HG03342 (cell line): ENCODE data around the gene TRIM2.
A peak's percentile ranks its signal among the peaks of the same experiment; 100 is the strongest.

Experiments used
- ATAC-seq: cut with Tn5 transposase; IDR thresholded peaks from one replicate; pipeline ENCODE4 v1.9.1; 2021; ENCODE audit warnings: mild to moderate bottlenecking, moderate library complexity; ENCODE audit not compliant: unreplicated experiment

Gene TRIM2

GRCh38 chr4:153246446-153247115 lies 42.3 kb downstream of the TRIM2 start:
- no peak for ATAC-seq

DNA sequence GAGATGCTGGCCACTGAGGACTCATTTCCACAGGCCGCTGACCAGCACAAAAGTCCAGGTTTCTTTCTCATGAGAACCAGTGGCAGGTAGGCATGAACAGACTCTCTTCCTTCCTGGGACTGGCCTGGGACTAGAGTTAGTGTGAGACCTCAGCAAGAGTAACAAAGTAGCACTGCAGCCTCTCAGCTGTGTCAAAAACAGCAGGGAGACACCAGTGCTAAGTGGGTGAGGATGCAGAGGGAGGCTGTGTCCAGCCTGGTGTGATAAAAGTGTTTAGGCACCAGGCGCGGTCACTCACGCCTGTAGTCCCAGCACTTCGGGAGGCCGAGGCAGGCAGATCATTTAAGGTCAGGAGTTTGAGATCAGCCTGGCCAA lies 42.9 kb downstream of the TRIM2 start:
- no peak for ATAC-seq

DNA sequence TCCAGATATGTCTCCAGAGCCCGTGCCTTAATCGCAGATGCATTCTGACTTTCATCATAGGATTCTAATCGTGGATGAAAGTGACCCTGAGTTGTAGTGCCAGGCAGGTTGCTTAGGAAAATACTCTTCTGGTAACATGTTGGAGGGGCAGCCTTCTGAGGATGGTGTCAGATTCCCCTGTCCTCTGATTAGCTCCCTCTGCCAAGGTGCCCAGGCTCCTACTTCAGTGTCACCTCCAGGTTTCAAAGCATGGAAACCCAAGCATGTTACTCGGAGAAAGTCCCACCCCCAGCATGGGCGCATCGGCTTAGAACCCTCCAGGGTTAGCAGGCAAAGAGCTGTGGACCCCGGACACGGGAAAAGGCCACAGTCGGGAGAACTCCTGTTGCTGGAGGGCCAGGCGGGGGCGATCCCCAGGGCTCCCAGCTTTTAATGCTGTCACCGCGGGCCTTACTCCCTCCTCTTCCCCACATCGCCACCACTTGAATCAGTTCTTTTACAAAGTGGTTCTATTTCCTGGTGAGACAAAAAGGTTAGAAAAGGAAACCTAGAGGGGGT lies 44.5 kb downstream of the TRIM2 start:
- no peak for ATAC-seq

DNA sequence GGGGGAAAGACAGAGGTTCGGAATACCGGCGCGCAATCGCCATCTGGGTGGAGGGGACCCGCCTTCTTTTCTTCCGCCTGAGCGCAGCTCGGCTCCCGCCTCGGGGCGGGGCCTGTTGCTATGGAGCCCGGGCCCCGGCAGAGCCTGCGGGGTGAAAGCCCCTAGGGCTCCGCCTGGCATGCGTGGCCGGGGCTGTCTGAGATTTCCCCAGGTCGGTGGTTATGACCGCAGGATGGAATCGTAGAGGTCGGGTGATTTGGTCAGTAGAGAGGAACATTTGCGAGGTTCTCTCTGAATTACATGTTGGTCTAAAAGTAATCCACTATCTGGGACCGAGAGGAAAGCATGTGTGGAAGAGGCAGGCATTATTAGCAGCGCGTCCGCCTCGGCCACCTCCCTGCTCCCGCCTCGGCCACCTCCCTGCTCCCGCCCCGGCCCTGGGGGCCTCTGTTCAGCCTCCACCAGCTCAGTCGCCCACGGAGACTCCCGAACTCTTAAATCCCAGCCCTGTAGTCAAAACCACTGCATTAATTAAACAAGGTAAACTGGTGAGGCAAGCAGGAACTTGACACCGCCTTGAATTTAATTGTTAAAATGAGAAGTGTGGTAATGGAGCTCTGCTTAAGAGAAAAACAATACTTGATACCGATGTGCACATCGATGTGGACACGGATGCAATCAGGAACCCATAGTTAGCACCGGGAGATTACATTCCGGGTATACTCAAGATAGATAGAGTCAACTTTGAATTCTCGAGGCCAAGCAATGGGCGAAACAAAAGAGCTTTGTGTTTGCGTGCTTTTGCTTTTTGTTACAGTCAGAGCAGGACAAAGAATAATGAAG lies 45.2 kb downstream of the TRIM2 start:
- peak; percentile 98 for ATAC-seq

DNA sequence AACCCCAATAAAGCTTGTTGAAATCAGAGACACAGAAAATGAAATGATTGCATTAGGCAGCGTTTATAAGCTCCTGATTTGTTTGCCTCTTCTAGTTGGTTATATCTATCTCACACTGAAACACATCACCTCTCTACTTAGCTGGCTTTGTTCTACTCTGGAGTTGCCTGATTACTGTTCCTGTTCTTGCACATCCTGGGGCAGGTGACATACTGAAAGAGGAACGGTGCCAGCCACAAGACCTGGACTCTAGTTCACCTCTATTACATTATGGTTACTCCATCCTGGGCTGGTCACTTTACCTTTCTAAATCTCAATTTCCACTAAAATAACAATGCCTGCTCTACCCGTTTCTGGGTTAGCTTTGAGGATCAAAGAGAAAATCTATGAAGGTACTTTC lies 47.9 kb downstream of the TRIM2 start:
- ATAC-seq, result peak; percentile 32

- no peak for ATAC-seq
These were observed 51.0 kb downstream of the TRIM2 start for GRCh38 chr4:153255233-153255632.

GRCh38 chr4:153257151-153257620 lies 52.9 kb downstream of the TRIM2 start:
- peak; percentile 72 for ATAC-seq

DNA sequence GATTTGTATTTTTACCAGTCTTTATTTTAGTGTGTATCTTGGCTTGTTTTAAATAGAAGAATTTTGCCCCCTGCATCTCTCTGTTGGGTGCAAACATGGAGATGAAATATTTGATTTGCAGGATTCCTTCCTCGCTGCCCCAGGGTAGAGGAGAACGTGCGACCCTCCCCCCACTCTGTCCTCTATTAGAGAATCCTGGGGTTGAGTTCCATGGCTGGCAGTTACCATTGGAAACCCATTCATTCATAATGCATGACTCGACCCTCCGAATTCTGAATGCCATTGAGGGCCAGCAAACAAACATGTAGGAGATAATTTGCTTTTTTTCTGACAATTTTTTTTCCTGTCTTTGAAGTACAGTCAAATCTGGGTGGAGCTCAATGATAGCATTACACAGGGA lies 53.7 kb downstream of the TRIM2 start:
- no peak for ATAC-seq

DNA sequence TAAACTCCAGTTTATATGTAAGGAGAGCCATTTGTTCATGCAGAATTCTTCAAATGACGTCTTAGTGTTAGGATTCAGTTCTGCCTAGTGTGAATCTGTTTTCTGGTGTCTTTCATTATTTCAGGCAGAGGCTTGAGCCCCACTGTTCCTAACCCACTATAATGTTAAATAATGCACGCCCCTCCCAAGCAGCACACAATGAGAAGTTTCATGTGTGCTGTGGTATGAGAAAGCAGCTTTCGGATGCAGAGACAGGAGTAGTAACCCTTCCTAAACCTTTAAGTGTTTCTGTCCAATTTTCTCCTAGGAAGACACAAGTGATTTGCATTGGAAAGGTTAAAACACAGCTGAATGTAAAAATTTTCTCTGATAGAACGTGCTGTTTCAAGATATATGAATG lies 54.5 kb downstream of the TRIM2 start:
- ATAC-seq, result no peak

- no peak for ATAC-seq
These were observed 55.4 kb downstream of the TRIM2 start for GRCh38 chr4:153259661-153260060.

GRCh38 chr4:153260132-153260531 lies 55.9 kb downstream of the TRIM2 start:
- ATAC-seq, result no peak

- ATAC-seq, result no peak
These were observed 56.5 kb downstream of the TRIM2 start for GRCh38 chr4:153260553-153261300.

DNA sequence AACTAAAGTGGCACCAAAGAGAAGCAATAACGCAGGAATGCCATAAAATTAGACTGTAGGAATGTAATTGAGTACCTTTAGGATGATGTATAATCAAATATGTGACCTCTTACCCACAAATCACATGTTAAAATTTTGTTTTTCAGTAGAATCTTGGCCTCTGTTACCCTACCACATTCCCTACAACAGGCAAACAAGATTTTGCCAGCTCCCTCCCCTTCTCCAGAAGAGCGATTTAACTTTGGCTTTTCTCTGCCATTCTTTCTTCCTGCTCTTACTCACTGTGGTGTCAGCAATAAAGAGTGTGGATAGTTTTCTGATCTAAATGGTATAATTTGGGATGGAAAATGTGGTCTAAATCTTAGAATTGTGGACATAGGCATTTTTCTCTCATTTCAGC lies 57.2 kb downstream of the TRIM2 start:
- ATAC-seq, result no peak

- ATAC-seq, result no peak
These were observed 57.7 kb downstream of the TRIM2 start for GRCh38 chr4:153261914-153262313.

DNA sequence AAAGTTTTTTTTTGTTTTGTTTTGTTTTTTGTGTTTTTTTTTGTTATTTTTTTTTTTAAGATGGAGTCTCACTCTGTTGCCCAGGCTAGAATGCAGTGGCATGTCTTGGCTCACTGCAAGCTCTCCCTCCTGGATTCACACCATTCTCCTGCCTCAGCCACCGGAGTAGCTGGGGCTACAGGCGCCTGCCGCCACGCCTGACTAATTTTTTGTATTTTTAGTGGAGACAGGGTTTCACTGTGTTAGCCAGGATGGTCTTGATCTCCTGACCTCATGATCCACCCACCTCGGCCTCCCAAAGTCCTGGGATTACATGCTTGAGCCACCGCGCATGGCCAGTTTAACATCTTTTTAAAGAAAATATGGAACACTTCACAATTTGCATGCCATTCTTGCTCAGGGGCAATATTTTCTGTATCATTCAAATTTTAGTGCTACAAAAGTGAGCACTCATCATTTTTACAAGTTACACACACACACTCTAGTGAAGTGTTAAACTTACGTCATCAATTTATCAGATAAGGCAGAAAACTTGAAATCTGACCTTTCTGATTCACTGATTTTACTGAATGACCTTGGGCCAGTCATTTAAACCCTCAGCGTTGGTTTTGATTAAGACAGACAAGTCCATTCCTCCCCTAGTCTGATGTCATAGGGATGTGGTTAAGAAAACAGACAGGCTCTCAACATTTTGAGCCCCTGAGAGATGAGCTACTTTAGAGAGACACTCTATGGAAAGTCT lies 61.2 kb downstream of the TRIM2 start:
- ATAC-seq, result no peak

DNA sequence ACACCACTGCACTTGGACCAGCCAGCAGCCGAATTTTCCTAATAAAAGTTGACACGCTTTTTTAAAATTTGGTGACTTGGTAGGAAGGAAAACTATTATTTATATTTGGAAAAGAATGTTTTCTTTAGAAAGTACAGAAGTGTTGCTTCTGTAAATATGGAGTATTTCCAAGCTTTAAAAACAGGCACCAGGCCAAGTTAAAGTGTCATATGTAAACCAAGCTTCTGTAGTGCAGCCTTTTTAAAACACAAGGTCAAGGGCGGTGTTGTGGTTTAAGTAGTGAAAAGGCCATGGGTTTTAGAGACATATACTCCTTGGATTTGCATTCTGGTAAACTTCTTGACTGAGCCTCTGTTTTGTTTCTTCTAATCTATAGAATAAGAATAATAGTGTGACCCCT lies 62.7 kb downstream of the TRIM2 start:
- ATAC-seq, result no peak

- no peak for ATAC-seq
These were observed 63.6 kb downstream of the TRIM2 start for GRCh38 chr4:153267890-153268289.

DNA sequence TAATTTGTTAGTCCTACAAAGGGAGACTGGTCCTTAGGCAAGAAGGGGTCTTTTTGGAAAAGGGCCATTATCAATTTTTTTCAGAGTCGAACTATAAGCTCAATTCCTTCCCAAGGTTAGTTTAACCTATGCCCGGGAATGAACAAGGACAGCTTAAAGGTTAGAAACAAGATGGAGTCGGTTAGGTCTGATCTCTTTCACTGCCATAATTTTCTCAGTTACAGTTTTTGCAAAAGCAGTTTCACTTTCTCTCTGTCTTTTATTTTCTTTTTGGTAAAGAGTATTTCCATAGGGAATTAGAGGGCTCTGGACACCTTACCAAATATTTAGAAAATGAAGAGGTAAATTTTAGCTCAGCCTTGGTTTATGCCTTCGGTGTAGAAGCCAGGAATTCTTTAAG lies 64.1 kb downstream of the TRIM2 start:
- no peak for ATAC-seq

GRCh38 chr4:153269218-153269990 lies 65.2 kb downstream of the TRIM2 start:
- ATAC-seq, result no peak

- no peak for ATAC-seq
These were observed 66.1 kb downstream of the TRIM2 start for GRCh38 chr4:153270361-153270760.
